IPS-18a (cell line): Measurements from ENCODE around the gene RAB3GAP1.
"Not testable (repeated sequence)": the region's sequence is repeated elsewhere in the genome, so short reads cannot be mapped to it uniquely, and the experiment has no call there.

ENCODE experiments used
- H3K27ac ChIP-seq: one replicate; pipeline ENCODE4 v1.5.1; 2013; ENCODE audit warnings: low read length
- H3K27me3 ChIP-seq: one replicate; pipeline ENCODE4 v1.6.1; 2013; ENCODE audit warnings: mild to moderate bottlenecking, low read length; ENCODE audit not compliant: control insufficient read depth, insufficient read depth
- H3K36me3 ChIP-seq: one replicate; pipeline ENCODE4 v1.6.1; 2013; ENCODE audit warnings: low read depth, low read length; ENCODE audit not compliant: control insufficient read depth
- H3K4me1 ChIP-seq: one replicate; pipeline ENCODE4 v1.6.1; 2013; ENCODE audit warnings: low read depth, low read length; ENCODE audit not compliant: control insufficient read depth
- H3K4me3 ChIP-seq: one replicate; pipeline ENCODE4 v1.5.1; 2013; ENCODE audit warnings: low read length
- H3K9ac ChIP-seq: one replicate; pipeline ENCODE4 v1.6.1; 2013; ENCODE audit warnings: mild to moderate bottlenecking, low read length, moderate library complexity
- H3K9me3 ChIP-seq: one replicate; pipeline ENCODE4 v1.6.1; 2013; ENCODE audit warnings: low read depth, low read length; ENCODE audit not compliant: control insufficient read depth

RAB3GAP1 gene

DNA sequence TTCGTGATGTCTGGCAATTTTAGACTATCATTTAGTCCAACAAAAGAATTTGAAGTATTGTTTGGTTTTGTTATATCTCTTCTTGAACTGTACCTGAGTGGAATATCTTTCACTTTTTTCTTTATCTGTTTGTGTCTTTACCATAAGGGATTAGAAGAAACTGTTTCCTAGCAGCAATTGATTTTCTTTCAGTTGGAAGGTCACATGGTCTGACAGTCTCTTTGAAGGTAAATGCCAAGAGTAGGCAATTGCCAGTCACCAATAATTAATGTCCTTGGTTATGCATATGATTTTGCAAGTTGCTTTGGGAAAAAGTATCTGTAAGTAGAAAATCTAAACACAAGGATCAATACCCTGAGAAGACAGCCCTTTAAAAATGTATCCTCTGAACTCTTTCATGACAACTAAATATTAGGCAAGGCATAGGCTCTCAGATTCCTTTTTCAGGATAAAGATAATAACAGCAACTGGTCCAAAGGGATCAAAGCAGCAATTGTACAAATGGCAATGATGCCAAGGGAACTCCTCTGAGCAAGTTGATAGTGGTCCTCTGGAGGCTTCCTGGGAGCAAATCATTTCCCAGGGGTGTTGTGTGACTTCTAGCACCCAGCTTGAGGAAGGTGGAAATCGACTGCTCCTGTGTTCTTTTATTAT, 22.5 kb upstream of the RAB3GAP1 start:
- no peaks in the 10 kb centered on the region for H3K27me3 ChIP-seq
- H3K27ac ChIP-seq: no peak overlapping the region
- H3K36me3 ChIP-seq: no peaks in the 10 kb centered on the region
- no peak overlapping the region for H3K4me3 ChIP-seq
- no peak overlapping the region for H3K9ac ChIP-seq
- no peaks in the 10 kb centered on the region for H3K9me3 ChIP-seq
- no peaks in the 10 kb centered on the region for H3K4me1 ChIP-seq

DNA sequence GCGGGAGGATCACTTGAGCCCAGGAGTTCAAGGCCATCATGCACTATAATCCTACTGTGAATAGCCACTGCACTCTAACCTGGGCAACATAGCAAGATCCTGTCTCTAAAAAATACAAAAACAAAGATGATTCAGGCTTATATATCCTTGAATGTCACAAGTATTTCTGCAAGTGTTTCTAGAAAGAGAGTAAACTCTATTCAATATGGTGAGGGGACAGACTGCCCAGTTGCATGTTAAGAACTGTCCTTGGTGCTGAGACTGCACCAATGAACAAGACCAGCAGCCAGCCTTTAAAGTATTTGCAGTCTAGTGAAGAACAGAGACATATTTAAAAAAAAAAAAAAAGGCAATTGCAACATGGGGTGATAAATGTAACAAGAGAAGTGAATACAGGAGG, 21.3 kb upstream of the RAB3GAP1 start:
- no peak overlapping the region for H3K4me3 ChIP-seq
- H3K27me3 ChIP-seq: no peaks in the 10 kb centered on the region
- H3K9ac ChIP-seq: no peak overlapping the region
- no peaks in the 10 kb centered on the region for H3K4me1 ChIP-seq
- no peaks in the 10 kb centered on the region for H3K9me3 ChIP-seq
- no peak overlapping the region for H3K27ac ChIP-seq
- no peaks in the 10 kb centered on the region for H3K36me3 ChIP-seq

DNA sequence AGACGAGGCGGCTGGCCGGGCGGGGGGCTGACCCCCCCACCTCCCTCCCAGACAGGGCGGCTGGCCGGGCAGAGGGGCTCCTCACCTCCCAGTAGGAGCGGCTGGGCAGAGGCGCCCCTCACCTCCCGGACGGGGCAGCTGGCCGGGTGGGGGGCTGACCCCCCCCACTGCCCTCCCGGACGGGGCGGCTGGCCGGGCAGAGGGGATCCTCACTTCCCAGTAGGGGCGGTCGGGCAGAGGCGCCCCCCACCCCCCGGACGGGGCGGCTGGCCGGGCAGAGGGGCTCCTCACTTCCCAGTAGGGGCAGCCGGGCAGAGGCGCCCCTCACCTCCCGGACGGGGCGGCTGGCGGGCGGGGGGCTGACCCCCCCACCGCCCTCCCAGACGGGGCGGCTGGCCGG, 18.9 kb upstream of the RAB3GAP1 start:
- not testable (repeated sequence) for H3K4me1 ChIP-seq, H3K9ac ChIP-seq, H3K27me3 ChIP-seq, H3K9me3 ChIP-seq, H3K36me3 ChIP-seq, H3K27ac ChIP-seq, H3K4me3 ChIP-seq

DNA sequence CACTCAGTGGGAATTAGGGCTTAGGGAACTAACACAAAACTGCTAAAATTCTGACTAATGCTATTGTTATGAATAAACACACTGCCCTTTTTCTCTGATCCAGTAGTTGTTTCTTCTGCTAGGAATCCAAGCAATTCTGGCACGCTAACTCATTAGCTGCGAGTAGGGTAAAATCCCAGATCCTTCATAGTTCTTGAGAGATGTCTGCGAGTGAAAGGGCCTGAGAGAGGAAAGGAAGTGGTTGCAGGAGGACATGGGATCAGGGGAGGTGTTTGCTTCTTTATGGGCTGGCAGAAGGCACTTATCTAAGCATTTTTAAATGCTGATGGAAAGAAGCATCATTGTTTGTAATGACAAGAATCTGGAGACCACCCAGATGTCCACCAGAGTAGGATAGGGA, 14.3 kb upstream of the RAB3GAP1 start:
- Histone ChIP-seq H3K4me3 (no peak overlapping the region), H3K9me3 (no peaks in the 10 kb centered on the region), H3K27me3 (no peaks in the 10 kb centered on the region), H3K4me1 (no peaks in the 10 kb centered on the region), H3K36me3 (no peaks in the 10 kb centered on the region), H3K27ac (no peak overlapping the region), H3K9ac (no peak overlapping the region)

DNA sequence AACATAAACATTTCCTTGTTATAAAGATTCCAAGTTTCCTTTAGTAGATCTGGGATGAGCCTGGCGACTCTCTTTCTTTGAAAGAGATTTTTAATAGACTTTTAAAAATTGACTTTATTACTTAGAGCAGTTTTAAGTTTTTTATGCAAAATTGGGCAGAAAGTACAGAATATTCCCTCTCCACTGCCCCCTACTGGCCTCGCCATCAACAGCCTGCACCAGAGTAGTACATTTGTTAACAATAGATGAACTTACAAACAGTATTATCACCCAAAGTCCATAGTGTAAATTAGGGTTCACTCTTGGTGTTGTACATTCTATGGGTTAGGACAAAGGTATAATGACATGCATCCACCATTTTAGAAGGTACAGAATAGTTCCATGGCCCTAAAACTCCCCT, 8.7 kb upstream of the RAB3GAP1 start:
- Histone ChIP-seq H3K4me3 (no peak overlapping the region), H3K9me3 (no peaks in the 10 kb centered on the region), H3K27ac (no peak overlapping the region), H3K9ac (no peak overlapping the region), H3K27me3 (no peaks in the 10 kb centered on the region), H3K36me3 (no peaks in the 10 kb centered on the region), H3K4me1 (no peaks in the 10 kb centered on the region)

DNA sequence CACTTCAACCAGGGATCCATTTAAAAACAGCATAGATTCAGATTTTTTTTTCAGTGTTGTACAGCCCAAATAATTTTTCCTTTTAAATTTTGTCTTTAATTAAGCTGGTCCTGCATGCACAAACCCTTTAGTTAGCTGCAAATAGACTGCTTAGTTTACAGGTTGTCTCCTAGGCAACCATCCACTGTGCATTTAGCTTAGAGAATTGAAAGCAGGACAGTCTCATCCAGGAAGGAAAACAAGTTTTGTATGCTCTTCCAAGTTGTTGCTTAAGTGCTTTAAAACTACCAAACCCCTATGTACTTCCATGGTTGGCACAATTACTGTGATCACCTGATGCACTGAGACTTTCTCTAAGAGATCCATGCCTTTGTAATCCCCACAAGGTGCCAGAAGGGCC, 4.8 kb upstream of the RAB3GAP1 start, which contains the start of gene MAP3K19:
MAP3K19 (minus strand) TSS at position 148 of the 400 bp plus-strand sequence. CDS start 22,800 bp downstream, outside the sequence.
- no peaks in the 10 kb centered on the region for H3K9me3 ChIP-seq
- peaks cover 4% of the 10 kb centered on the region for H3K4me1 ChIP-seq
- no peak within 1 kb of the TSS for H3K9ac ChIP-seq
- H3K27me3 ChIP-seq: no peaks in the 10 kb centered on the region
- H3K4me3 ChIP-seq: no peak within 1 kb of the TSS
- H3K27ac ChIP-seq: no peak within 1 kb of the TSS
- no peaks in the 10 kb centered on the region for H3K36me3 ChIP-seq

DNA sequence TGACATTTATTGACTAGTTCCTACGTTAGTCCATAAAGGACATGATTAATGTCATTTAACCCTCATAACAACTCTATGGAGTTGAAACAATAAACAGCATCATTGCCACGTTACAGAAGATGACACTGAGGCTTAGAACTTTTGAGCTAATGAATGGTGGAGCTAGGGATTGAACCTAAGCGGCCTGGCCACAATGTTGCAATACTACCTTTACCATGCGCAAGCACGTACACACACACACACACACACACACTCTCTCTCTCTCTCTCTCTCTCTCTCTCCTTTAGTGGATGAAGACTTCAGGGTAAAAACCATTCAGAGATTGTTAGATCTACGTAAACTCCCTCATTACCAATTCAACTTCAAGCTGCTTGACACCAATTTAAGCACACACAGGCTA, 4.0 kb upstream of the RAB3GAP1 start:
- no peaks in the 10 kb centered on the region for H3K9me3 ChIP-seq
- no peaks in the 10 kb centered on the region for H3K27me3 ChIP-seq
- no peak overlapping the region for H3K27ac ChIP-seq

DNA sequence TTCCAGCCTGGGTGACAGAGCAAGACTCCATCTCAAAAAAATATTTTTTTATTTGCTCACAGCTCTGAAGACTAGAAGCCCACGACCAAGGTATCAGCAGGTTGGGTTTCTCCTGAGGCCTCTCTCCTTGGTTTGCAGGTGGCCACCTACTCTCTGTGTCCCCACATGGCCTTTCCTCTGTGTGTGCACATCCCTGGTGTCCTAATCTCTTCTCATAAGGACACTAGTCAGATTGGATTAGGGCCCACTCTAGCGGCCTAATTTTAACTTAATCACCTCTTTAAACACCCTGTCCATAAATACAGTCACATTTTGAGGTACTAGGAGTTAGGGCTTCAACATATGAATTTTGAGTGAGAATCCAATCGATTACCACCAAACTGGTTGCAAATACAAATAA, 2.0 kb upstream of the RAB3GAP1 start:
- H3K9me3 ChIP-seq: no peaks in the 10 kb centered on the region
- H3K36me3 ChIP-seq: no peaks in the 10 kb centered on the region
- H3K9ac ChIP-seq: no peak overlapping the region
- H3K4me3 ChIP-seq: no peak overlapping the region
- H3K27me3 ChIP-seq: no peaks in the 10 kb centered on the region
- H3K4me1 ChIP-seq: peaks cover 6% of the 10 kb centered on the region
- H3K27ac ChIP-seq: no peak overlapping the region

More for the DNA sequence above, 4.0 kb upstream of the RAB3GAP1 start:
- Histone ChIP-seq H3K9ac (no peak overlapping the region), H3K36me3 (no peaks in the 10 kb centered on the region), H3K4me1 (peaks cover 4% of the 10 kb centered on the region), H3K4me3 (no peak overlapping the region)

DNA sequence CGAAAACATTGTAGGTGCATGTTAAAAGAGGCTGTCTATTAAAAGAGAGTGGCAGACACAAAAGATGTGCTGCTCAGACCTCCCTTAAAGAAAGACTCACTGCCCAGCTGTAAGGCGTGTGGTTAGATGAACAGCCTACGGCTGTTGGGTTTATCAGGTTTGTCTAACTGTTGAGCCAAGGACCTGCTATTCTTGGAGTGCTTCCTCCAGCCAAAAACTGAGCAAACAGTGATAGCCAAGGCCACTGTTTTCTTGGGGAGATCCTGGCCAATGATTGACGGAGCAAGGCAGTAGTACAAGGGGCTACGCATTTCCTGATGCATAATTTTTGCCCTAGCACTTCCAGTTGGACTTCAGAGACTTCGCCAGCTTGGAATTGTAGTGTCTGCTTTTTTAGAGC, 1.4 kb upstream of the RAB3GAP1 start:
- Histone ChIP-seq H3K36me3 (no peaks in the 10 kb centered on the region), H3K27me3 (no peaks in the 10 kb centered on the region), H3K9me3 (no peaks in the 10 kb centered on the region), H3K27ac (no peak overlapping the region), H3K9ac (no peak overlapping the region), H3K4me3 (no peak overlapping the region), H3K4me1 (peaks cover 6% of the 10 kb centered on the region)

DNA sequence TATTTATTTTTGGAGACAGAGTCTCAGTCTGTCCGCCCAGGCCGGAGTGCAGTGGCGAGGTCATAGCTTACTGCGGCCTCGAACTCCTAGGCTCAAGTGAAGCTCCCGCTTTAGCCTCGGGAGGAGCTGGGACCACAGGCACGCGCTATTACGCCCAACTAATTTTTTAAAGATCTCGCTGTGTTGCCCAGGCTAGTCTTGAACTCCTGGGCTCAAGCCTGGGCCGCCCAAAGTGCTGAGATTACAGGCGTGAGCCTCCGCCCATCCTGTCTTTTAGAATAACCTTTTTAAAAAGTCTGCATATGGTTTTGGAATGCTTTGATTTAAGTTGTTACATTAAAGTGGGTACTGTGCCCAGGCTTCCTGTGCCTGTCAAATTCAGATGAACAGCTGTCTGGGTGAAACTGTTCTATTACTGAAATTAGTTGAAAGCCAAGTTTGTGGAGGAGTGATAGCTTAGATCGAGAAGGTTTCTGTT, 944 bp downstream of the RAB3GAP1 start:
- Histone ChIP-seq H3K27ac (no peak overlapping the region), H3K36me3 (no peaks in the 10 kb centered on the region)

DNA sequence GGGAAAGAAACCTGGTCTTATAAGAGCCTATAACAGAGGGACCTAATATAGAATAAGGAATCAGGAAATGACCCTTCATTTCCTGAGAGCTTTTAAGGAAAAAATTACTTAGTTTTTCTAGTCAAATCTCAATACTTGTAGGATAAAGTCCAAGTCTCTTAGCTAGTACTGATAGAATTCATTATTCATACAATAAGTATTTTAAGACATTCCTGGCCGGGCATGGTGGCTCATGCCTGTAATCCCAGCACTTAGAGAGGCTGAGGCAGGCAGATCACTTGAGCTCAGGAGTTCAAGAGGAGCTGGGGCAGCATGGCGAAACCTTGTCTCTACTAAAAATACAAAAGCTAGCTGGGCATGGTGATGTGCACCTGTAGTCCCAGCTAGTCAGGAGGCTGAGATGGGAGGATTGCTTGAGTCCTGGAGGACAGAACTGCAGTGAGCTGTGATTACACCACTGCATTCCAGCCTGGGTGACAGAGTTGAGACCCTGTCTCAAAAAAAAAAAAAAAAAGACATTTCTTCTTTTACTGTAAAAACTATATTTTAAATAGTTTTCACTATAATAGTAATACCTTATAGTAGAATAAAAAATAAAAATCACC, 3.2 kb downstream of the RAB3GAP1 start:
- no peaks in the 10 kb centered on the region for H3K9me3 ChIP-seq
- H3K9ac ChIP-seq: no peak overlapping the region
- H3K4me1 ChIP-seq: peaks cover 6% of the 10 kb centered on the region
- H3K27ac ChIP-seq: no peak overlapping the region
- H3K27me3 ChIP-seq: no peaks in the 10 kb centered on the region
- no peak overlapping the region for H3K4me3 ChIP-seq
- no peaks in the 10 kb centered on the region for H3K36me3 ChIP-seq

More for the DNA sequence above, 944 bp downstream of the RAB3GAP1 start:
- H3K9me3 ChIP-seq: no peaks in the 10 kb centered on the region
- peak overlapping the region; percentile 98 for H3K9ac ChIP-seq
- H3K27me3 ChIP-seq: no peaks in the 10 kb centered on the region
- H3K4me1 ChIP-seq: peaks cover 6% of the 10 kb centered on the region
- peak overlapping the region; percentile 99 for H3K4me3 ChIP-seq

DNA sequence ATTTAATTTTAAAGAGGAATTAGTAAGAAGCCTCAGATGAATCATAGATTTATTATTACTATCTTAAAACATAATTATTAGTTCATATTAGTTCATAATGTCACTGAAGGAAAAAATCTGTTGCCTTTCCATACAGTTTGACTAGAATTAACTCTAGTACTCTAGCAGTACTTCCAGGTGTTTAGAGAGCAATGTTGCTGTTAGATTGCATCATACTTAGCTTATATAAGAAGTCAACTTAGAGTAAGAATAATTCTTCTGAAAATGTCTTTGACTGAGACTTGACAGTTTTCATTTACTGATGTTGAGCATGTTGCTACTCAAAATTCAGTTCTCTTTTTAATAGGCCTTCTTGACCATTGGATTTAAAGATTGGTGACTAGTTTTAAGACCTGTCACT, 4.7 kb downstream of the RAB3GAP1 start:
- H3K9ac ChIP-seq: peak overlapping the region; percentile 28
- no peaks in the 10 kb centered on the region for H3K27me3 ChIP-seq
- no peak overlapping the region for H3K4me3 ChIP-seq
- no peak overlapping the region for H3K27ac ChIP-seq
- peaks cover 4% of the 10 kb centered on the region for H3K4me1 ChIP-seq
- H3K36me3 ChIP-seq: peaks cover 5% of the 10 kb centered on the region
- no peaks in the 10 kb centered on the region for H3K9me3 ChIP-seq
